Measurements from ENCODE around the gene TMEM178A. TPM values are rescaled to one million over a fixed set of nuclear protein-coding genes. Genes with fewer than 3 reads are reported as not detected.

TMEM178A gene
- total RNA-seq, 1 donor, result not detected

DNA sequence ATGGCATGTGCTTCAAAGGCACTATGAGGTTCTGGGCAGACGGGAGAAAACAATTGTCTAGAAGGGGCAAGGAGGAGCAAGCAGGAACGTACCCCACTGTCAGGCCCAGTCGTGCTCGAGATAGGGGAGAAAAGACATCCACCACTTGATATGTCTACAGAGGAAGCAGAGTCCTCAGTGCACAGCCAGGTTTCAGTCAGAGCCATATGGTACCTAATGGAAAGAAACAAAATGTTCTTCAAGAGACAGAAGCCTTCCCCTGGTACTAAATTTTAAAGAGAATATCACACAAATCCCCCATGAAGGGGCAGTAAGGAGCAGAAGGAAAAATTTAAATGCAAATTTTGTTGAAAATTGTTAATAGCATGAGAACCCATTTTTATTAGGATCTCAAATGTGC lies 91.4 kb downstream of the TMEM178A start:
- no peaks in the 10 kb centered on the region for H3K9me3 ChIP-seq (ENCODE audit: low read depth, low read length)
- no peak overlapping the region for H3K4me3 ChIP-seq (ENCODE audit: low read length)
- H3K4me1 ChIP-seq (ENCODE audit: insufficient read depth, low read length), result no peaks in the 10 kb centered on the region
- no peaks in the 10 kb centered on the region for H3K27me3 ChIP-seq (ENCODE audit: insufficient read depth, low read length)

DNA sequence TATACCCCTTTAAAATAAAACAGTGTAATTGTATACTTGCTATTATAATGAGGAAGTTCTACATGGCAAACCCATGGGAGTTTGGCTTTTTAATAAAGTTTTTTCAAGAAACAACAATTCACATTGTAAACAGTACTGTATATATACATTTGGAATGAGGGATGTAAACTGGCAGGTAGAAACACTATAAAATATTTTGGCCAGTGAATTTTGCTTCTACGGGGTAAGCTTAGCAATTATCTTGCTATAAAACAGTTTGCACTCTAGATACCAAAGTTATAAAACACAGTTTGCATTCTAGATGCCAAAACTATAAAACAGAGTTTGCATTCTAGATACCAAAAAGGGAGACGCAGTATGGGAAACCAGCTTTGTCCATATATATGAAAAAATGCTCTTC lies 96.7 kb downstream of the TMEM178A start:
- Histone ChIP-seq H3K27me3 (ENCODE audit: insufficient read depth, low read length) (no peaks in the 10 kb centered on the region), H3K9me3 (ENCODE audit: low read depth, low read length) (no peaks in the 10 kb centered on the region), H3K4me3 (ENCODE audit: low read length) (no peak overlapping the region), H3K4me1 (ENCODE audit: insufficient read depth, low read length) (no peaks in the 10 kb centered on the region)

Other genes starting within 250 kb of the TMEM178A start
- 36.8 TPM for gene MAP4K3, start 228.6 kb upstream of the TMEM178A start, total RNA-seq
- gene THUMPD2, start 113.3 kb downstream of the TMEM178A start, total RNA-seq, result 21.7 TPM

Measured in mononuclear cell (primary cell).